ENCODE data around the gene CACHD1.

The CACHD1 gene

GRCh38 chr1:64474133-64474532, 4.2 kb downstream of the CACHD1 start:
- no peak for DNase-seq

GRCh38 chr1:64474665-64475439, 4.9 kb downstream of the CACHD1 start:
- DNase-seq: peak; percentile 67

- DNase-seq: peak; percentile 95
These were observed 6.5 kb downstream of the CACHD1 start for GRCh38 chr1:64476251-64476952.

GRCh38 chr1:64478594-64479470, 8.9 kb downstream of the CACHD1 start:
- DNase-seq: peak; percentile 72

- no peak for DNase-seq
These were observed 9.9 kb downstream of the CACHD1 start for GRCh38 chr1:64479874-64480273.

- no peak for DNase-seq
These were observed 11.3 kb downstream of the CACHD1 start for GRCh38 chr1:64480999-64481772.

GRCh38 chr1:64482128-64482527, 12.2 kb downstream of the CACHD1 start:
- no peak for DNase-seq

- no peak for DNase-seq
These were observed 12.8 kb downstream of the CACHD1 start for GRCh38 chr1:64482720-64483119.

GRCh38 chr1:64483731-64484414, 13.9 kb downstream of the CACHD1 start:
- no peak for DNase-seq

- DNase-seq: no peak
These were observed 14.7 kb downstream of the CACHD1 start for GRCh38 chr1:64484651-64485050.

GRCh38 chr1:64486193-64486592, 16.3 kb downstream of the CACHD1 start:
- DNase-seq: no peak

GRCh38 chr1:64487061-64487460, 17.1 kb downstream of the CACHD1 start:
- DNase-seq: no peak

- no peak for DNase-seq
These were observed 18.9 kb downstream of the CACHD1 start for GRCh38 chr1:64488862-64489261.

GRCh38 chr1:64489707-64490106, 19.8 kb downstream of the CACHD1 start:
- no peak for DNase-seq

GRCh38 chr1:64490213-64490818, 20.4 kb downstream of the CACHD1 start:
- DNase-seq: no peak

- DNase-seq: no peak
These were observed 22.5 kb downstream of the CACHD1 start for GRCh38 chr1:64492424-64492823.

GRCh38 chr1:64493831-64494230, 23.9 kb downstream of the CACHD1 start:
- no peak for DNase-seq

GRCh38 chr1:64494659-64495058, 24.7 kb downstream of the CACHD1 start:
- DNase-seq: no peak

- no peak for DNase-seq
These were observed 25.9 kb downstream of the CACHD1 start for GRCh38 chr1:64495878-64496277.

GRCh38 chr1:64496606-64497005, 26.7 kb downstream of the CACHD1 start:
- no peak for DNase-seq

GRCh38 chr1:64497088-64497883, 27.4 kb downstream of the CACHD1 start:
- no peak for DNase-seq

Measured in NCI-H226 (cell line).